Measurements from ENCODE around the gene GLG1. TPM values are rescaled to one million over a fixed set of nuclear protein-coding genes. Genes with fewer than 3 reads are reported as not detected.
"Not testable (repeated sequence)": the region's sequence is repeated elsewhere in the genome, so short reads cannot be mapped to it uniquely, and the experiment has no call there.

Gene GLG1
- total RNA-seq, 1 experiment from 2014 or later: 65.2 TPM

DNA sequence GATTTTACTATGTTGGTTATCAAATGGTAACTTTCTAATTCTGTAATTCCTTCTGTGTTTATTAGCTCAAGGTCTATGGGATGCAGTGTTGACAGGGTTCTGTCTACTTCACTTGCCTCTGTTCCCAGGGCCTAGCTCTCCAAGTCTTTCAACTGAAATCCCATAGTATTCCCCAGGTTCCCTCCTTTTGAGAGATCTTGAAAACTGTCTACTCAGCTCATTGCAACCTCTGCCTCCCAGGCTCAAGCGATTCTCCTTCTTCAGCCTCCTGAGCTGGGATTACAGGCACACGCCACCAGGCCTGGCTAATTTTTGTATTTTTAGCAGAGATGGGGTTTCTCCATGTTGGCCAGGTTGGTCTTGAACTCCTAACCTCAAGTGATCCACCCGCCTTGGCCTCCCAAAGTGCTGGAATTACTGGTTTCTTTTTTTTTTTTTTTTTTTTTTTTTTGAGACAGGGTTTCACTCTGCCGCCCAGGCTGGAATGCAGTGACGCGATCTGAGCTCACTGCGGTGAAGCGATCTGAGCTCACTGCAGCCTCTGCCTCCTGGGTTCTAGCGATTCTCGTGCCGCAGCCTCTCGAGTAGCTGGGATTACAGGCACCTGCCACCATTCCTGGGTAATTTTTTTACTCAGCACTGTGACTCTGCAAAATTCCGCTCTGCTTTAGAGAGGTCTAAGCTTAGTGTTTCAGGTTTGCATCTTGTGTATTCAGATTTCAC lies 163.1 kb downstream of the GLG1 start:
- H3K4me3 ChIP-seq (ENCODE audit: low read length); H4K20me1 ChIP-seq (ENCODE audit: insufficient read depth, low read depth, low read length); H3K4me2 ChIP-seq (ENCODE audit: low read depth, low read length, poor library complexity, severe bottlenecking); H3K9me2 ChIP-seq (replicated peaks; ENCODE audit: insufficient read depth, low read length); H3K27me3 ChIP-seq (ENCODE audit: low read length); H3K4me1 ChIP-seq (ENCODE audit: low read length); H3K79me2 ChIP-seq (ENCODE audit: low read length); H2AFZ ChIP-seq (ENCODE audit: low read length); H3K36me3 ChIP-seq (ENCODE audit: insufficient read depth, low read length); H3K9ac ChIP-seq (ENCODE audit: low read length); DNase-seq; H3K9me3 ChIP-seq (ENCODE audit: low read length); H3K27ac ChIP-seq (ENCODE audit: low read length): not testable (repeated sequence)

- no peak overlapping the region for H3K4me3 ChIP-seq (ENCODE audit: low read length)
- H3K9ac ChIP-seq (ENCODE audit: low read length): no peak overlapping the region
- no peak overlapping the region for H2AFZ ChIP-seq (ENCODE audit: low read length)
- no peak overlapping the region for H3K4me2 ChIP-seq (ENCODE audit: low read depth, low read length, poor library complexity, severe bottlenecking)
- no peaks in the 10 kb centered on the region for H3K36me3 ChIP-seq (ENCODE audit: insufficient read depth, low read length)
- no peaks in the 10 kb centered on the region for H3K27me3 ChIP-seq (ENCODE audit: low read length)
- H3K4me1 ChIP-seq (ENCODE audit: low read length): no peaks in the 10 kb centered on the region
- H3K9me3 ChIP-seq (ENCODE audit: low read length): no peaks in the 10 kb centered on the region
- DNase-seq: no peak
- no peak overlapping the region for H3K27ac ChIP-seq (ENCODE audit: low read length)
- no peaks in the 10 kb centered on the region for H3K79me2 ChIP-seq (ENCODE audit: low read length)
- H4K20me1 ChIP-seq (ENCODE audit: insufficient read depth, low read depth, low read length): no peaks in the 10 kb centered on the region
- H3K9me2 ChIP-seq (replicated peaks; ENCODE audit: insufficient read depth, low read length): no peaks in the 10 kb centered on the region
These were observed 167.2 kb downstream of the GLG1 start for GRCh38 chr16:74439685-74440084.

DNA sequence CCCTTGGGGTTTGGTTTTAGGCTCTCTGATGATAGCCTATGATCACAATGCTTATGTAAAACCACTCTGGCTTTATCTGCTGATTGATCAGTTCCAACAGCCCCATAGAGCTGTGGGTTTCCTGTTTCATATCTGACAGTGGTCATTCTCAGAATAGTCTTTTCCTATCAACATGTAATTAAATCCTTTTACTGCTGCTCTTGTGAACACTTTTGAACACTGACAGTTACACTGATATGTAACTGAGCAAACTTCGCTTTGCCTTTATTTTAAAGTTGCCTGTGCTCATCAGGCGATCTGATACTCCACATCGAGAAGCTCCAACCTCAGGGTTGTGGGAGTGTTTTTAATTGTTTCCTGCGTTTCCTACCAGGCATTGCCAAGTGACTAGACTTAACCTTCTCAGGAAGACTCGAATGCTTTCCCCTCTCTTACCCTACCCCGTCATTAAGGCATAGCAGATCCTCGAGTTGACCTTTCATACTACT lies 168.4 kb downstream of the GLG1 start:
- H2AFZ ChIP-seq (ENCODE audit: low read length): no peak overlapping the region
- no peaks in the 10 kb centered on the region for H3K4me1 ChIP-seq (ENCODE audit: low read length)
- H3K36me3 ChIP-seq (ENCODE audit: insufficient read depth, low read length): no peaks in the 10 kb centered on the region
- DNase-seq: no peak
- no peak overlapping the region for H3K9ac ChIP-seq (ENCODE audit: low read length)
- H3K4me3 ChIP-seq (ENCODE audit: low read length): no peak overlapping the region
- no peaks in the 10 kb centered on the region for H3K79me2 ChIP-seq (ENCODE audit: low read length)
- H3K9me2 ChIP-seq (replicated peaks; ENCODE audit: insufficient read depth, low read length): no peaks in the 10 kb centered on the region
- H3K27ac ChIP-seq (ENCODE audit: low read length): no peak overlapping the region
- no peaks in the 10 kb centered on the region for H3K9me3 ChIP-seq (ENCODE audit: low read length)
- no peaks in the 10 kb centered on the region for H3K27me3 ChIP-seq (ENCODE audit: low read length)
- H4K20me1 ChIP-seq (ENCODE audit: insufficient read depth, low read depth, low read length): no peaks in the 10 kb centered on the region
- no peak overlapping the region for H3K4me2 ChIP-seq (ENCODE audit: low read depth, low read length, poor library complexity, severe bottlenecking)

- Histone ChIP-seq H3K36me3 (ENCODE audit: insufficient read depth, low read length) (no peaks in the 10 kb centered on the region), H3K9ac (ENCODE audit: low read length) (no peak overlapping the region), H3K27me3 (ENCODE audit: low read length) (no peaks in the 10 kb centered on the region), H3K9me3 (ENCODE audit: low read length) (no peaks in the 10 kb centered on the region), H2AFZ (ENCODE audit: low read length) (no peak overlapping the region), H3K4me2 (ENCODE audit: low read depth, low read length, poor library complexity, severe bottlenecking) (no peak overlapping the region), H3K4me1 (ENCODE audit: low read length) (no peaks in the 10 kb centered on the region), H3K27ac (ENCODE audit: low read length) (no peak overlapping the region), H3K9me2 (replicated peaks; ENCODE audit: insufficient read depth, low read length) (no peaks in the 10 kb centered on the region), H3K4me3 (ENCODE audit: low read length) (no peak overlapping the region), H3K79me2 (ENCODE audit: low read length) (no peaks in the 10 kb centered on the region), H4K20me1 (ENCODE audit: insufficient read depth, low read depth, low read length) (no peaks in the 10 kb centered on the region)
- no peak for DNase-seq
These were observed 175.4 kb downstream of the GLG1 start for GRCh38 chr16:74431516-74431915.

GRCh38 chr16:74430036-74430712 lies 176.7 kb downstream of the GLG1 start:
- not testable (repeated sequence) for H3K4me3 ChIP-seq (ENCODE audit: low read length); H3K27me3 ChIP-seq (ENCODE audit: low read length); H4K20me1 ChIP-seq (ENCODE audit: insufficient read depth, low read depth, low read length); H3K4me2 ChIP-seq (ENCODE audit: low read depth, low read length, poor library complexity, severe bottlenecking); H3K79me2 ChIP-seq (ENCODE audit: low read length); H3K27ac ChIP-seq (ENCODE audit: low read length); H3K9ac ChIP-seq (ENCODE audit: low read length); H2AFZ ChIP-seq (ENCODE audit: low read length); H3K36me3 ChIP-seq (ENCODE audit: insufficient read depth, low read length); H3K9me3 ChIP-seq (ENCODE audit: low read length); H3K9me2 ChIP-seq (replicated peaks; ENCODE audit: insufficient read depth, low read length); H3K4me1 ChIP-seq (ENCODE audit: low read length)
- DNase-seq: peak; percentile 77

DNA sequence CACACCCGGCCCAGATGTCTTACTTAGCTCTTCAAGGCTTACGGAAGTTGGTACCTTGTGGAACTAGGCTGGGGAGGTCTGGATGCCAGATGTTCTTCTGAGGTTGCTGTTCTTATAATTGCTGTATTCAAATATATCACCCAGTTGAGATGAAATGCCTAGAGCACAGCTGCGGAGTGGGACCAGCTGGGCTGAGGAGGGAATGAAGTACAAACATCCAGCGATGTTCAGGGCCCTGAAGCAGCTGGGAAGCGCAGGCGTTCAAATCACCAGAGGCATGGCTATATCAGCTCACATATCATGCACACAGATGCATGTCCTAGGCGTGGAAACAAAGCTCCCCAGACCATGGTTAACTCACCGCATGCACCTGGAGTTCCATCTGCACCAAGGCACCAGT lies 178.4 kb downstream of the GLG1 start:
- not testable (repeated sequence) for H3K9me2 ChIP-seq (replicated peaks; ENCODE audit: insufficient read depth, low read length); H3K9ac ChIP-seq (ENCODE audit: low read length)

DNA sequence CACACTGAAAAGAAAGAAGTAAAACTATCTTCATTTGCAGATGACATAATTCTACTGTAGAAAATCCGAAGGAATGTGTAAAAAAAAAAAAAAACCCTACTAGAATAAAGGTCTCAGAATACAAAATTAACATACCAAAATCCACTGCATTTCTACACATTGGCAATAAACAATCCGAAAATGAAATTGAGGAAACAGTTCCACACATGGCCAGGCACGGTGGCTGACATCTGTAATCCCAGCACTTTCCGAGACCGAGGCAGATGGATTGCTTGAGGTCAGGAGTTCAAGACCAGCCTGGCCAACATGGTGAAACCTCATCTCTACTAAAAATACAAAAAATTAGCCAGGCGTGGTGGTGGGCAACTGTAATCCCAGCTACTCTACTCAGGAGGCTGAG lies 181.2 kb downstream of the GLG1 start:
- H3K9me2 ChIP-seq (replicated peaks; ENCODE audit: insufficient read depth, low read length); H2AFZ ChIP-seq (ENCODE audit: low read length); H3K79me2 ChIP-seq (ENCODE audit: low read length): not testable (repeated sequence)

More for the DNA sequence above, 178.4 kb downstream of the GLG1 start:
- H3K27ac ChIP-seq (ENCODE audit: low read length); H4K20me1 ChIP-seq (ENCODE audit: insufficient read depth, low read depth, low read length); H3K4me1 ChIP-seq (ENCODE audit: low read length); H3K4me2 ChIP-seq (ENCODE audit: low read depth, low read length, poor library complexity, severe bottlenecking); DNase-seq; H3K36me3 ChIP-seq (ENCODE audit: insufficient read depth, low read length); H3K27me3 ChIP-seq (ENCODE audit: low read length); H2AFZ ChIP-seq (ENCODE audit: low read length); H3K79me2 ChIP-seq (ENCODE audit: low read length); H3K9me3 ChIP-seq (ENCODE audit: low read length); H3K4me3 ChIP-seq (ENCODE audit: low read length): not testable (repeated sequence)

DNA sequence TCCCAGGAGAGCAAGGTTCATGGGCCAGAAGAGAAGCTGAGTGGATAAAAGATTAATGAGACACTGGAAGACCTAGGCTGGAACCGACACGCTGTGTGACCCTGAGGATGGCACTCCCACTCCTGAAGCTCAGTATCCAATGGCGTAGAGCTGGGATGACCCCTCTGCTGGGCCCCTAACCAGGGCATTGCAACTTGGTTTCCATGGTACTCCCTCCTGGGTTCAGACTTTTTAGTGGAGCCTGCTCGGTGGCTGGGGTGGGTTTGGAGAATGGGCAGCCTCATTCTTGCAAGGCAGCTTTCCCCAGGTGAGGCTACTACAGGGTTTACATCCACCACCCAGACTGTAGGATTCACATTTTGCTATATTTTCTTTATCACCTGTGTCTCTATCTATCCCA lies 183.2 kb downstream of the GLG1 start:
- not testable (repeated sequence) for H3K27me3 ChIP-seq (ENCODE audit: low read length); H3K4me3 ChIP-seq (ENCODE audit: low read length); H3K4me1 ChIP-seq (ENCODE audit: low read length); H3K4me2 ChIP-seq (ENCODE audit: low read depth, low read length, poor library complexity, severe bottlenecking); H3K79me2 ChIP-seq (ENCODE audit: low read length); H2AFZ ChIP-seq (ENCODE audit: low read length); H3K9me2 ChIP-seq (replicated peaks; ENCODE audit: insufficient read depth, low read length); H3K27ac ChIP-seq (ENCODE audit: low read length); H3K9me3 ChIP-seq (ENCODE audit: low read length); H3K36me3 ChIP-seq (ENCODE audit: insufficient read depth, low read length); H3K9ac ChIP-seq (ENCODE audit: low read length); DNase-seq; H4K20me1 ChIP-seq (ENCODE audit: insufficient read depth, low read depth, low read length)

More for the DNA sequence above, 181.2 kb downstream of the GLG1 start:
- H3K9me3 ChIP-seq (ENCODE audit: low read length); H3K4me1 ChIP-seq (ENCODE audit: low read length); H4K20me1 ChIP-seq (ENCODE audit: insufficient read depth, low read depth, low read length); H3K4me3 ChIP-seq (ENCODE audit: low read length); H3K36me3 ChIP-seq (ENCODE audit: insufficient read depth, low read length); H3K4me2 ChIP-seq (ENCODE audit: low read depth, low read length, poor library complexity, severe bottlenecking); H3K9ac ChIP-seq (ENCODE audit: low read length); H3K27ac ChIP-seq (ENCODE audit: low read length); H3K27me3 ChIP-seq (ENCODE audit: low read length); DNase-seq: not testable (repeated sequence)
